Neutrophil (primary cell): ENCODE data around the gene RBCK1.

Experiments used
- H3K27ac ChIP-seq: fragments of 200-600 bp; sonication (generic); 2 replicates; pipeline ENCODE4 v1.5.1; 2016; ENCODE audit warnings: mild to moderate bottlenecking, moderate library complexity
- H3K27me3 ChIP-seq: fragments of 200-600 bp; sonication (generic); 2 replicates; pipeline ENCODE4 v1.6.0; 2016; ENCODE audit warnings: mild to moderate bottlenecking
- H3K36me3 ChIP-seq: fragments of 200-600 bp; sonication (generic); 2 replicates; pipeline ENCODE4 v1.5.1; 2017
- H3K4me1 ChIP-seq, 2 experiments: fragments of 200-600 bp in 1 of 2; sonication (generic) in 1 of 2; 1 replicate in 1 of 2; 2 replicates in 1 of 2; pipeline versions ENCODE4 v1.5.1 to v1.6.1; 2013 to 2016; ENCODE audit warnings: low read depth in 1 of 2, low read length in 1 of 2, mild to moderate bottlenecking in 1 of 2, moderate library complexity in 1 of 2; ENCODE audit not compliant: control insufficient read depth in 1 of 2, insufficient read depth in 1 of 2
- H3K4me3 ChIP-seq, 2 experiments: fragments of 200-600 bp in 1 of 2; sonication (generic) in 1 of 2; 1 replicate in 1 of 2; 2 replicates in 1 of 2; pipeline ENCODE4 v1.5.1; 2013 to 2016; ENCODE audit warnings: low read depth in 1 of 2, low read length in 1 of 2, mild to moderate bottlenecking in 1 of 2, moderate library complexity in 1 of 2
- H3K9me3 ChIP-seq: fragments of 200-600 bp; sonication (generic); 2 replicates; pipeline ENCODE4 v1.5.1; 2016
- TF ChIP-seq, protein P1 (sequence below): fragments of 200-600 bp; sonication (generic); IDR thresholded peaks from 2 replicates; pipeline ENCODE4 v1.5.1; 2016; ENCODE audit warnings: antibody characterized with exemption

Gene RBCK1

DNA sequence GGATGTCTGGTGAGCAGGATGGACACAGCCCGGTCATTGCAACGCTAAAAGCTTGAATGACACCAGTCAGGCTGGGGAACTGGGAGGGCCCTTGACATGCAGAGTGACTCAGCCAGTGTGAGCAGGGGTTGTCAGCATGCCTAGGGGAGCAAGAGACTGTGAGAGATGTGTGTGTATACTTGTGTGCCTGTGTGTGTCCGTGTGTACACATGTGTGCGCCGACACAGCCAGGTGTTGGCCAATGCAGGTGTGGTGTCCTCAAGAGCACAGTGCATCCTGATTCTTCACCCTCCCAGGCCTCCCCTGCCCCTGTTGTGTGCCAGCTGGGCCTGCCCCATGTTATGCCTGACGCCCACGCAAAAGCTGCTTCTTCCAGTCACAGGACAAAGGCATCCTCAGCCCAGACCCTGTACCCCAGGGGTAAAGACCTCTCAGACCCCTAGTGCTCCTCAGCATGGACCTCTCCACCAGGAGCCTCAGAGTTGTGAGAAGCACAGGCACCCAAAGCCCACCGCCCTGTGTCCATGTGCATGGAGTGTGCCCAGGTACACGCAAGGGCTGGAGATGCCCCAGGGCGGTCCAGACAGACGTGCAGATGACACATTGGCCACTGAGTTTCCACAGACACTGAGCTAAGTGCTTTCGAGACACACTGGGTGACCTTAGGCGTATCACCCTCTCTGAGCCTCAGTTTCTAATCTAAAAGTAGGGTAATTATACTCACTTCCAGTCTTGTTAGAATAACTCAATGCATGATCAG is 44.6 kb upstream of the RBCK1 start:
- H3K27me3 ChIP-seq, result no peaks in the 10 kb centered on the region
- TF ChIP-seq, protein P1, sequence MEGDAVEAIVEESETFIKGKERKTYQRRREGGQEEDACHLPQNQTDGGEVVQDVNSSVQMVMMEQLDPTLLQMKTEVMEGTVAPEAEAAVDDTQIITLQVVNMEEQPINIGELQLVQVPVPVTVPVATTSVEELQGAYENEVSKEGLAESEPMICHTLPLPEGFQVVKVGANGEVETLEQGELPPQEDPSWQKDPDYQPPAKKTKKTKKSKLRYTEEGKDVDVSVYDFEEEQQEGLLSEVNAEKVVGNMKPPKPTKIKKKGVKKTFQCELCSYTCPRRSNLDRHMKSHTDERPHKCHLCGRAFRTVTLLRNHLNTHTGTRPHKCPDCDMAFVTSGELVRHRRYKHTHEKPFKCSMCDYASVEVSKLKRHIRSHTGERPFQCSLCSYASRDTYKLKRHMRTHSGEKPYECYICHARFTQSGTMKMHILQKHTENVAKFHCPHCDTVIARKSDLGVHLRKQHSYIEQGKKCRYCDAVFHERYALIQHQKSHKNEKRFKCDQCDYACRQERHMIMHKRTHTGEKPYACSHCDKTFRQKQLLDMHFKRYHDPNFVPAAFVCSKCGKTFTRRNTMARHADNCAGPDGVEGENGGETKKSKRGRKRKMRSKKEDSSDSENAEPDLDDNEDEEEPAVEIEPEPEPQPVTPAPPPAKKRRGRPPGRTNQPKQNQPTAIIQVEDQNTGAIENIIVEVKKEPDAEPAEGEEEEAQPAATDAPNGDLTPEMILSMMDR, result no peak
- H3K4me3 ChIP-seq, result no peak overlapping the region
- no peaks in the 10 kb centered on the region for H3K36me3 ChIP-seq
- peak overlapping the region; percentile 62 for H3K27ac ChIP-seq
- peaks cover 29 to 50% of the 10 kb centered on the region in 2 experiments for H3K4me1 ChIP-seq
- H3K9me3 ChIP-seq, result no peaks in the 10 kb centered on the region

- Histone ChIP-seq H3K36me3 (no peaks in the 10 kb centered on the region), H3K27me3 (no peaks in the 10 kb centered on the region), H3K4me3 (no peak overlapping the region), H3K9me3 (no peaks in the 10 kb centered on the region), H3K4me1 (peaks cover 35 to 58% of the 10 kb centered on the region in 2 experiments), H3K27ac (peak overlapping the region; percentile 56)
- TF ChIP-seq, protein P1, result no peak
Observed at GRCh38 chr20:364905-365794, 42.9 kb upstream of the RBCK1 start.

GRCh38 chr20:366041-366718 is 41.9 kb upstream of the RBCK1 start:
- Histone ChIP-seq H3K27me3 (no peaks in the 10 kb centered on the region), H3K27ac (no peak overlapping the region), H3K4me3 (no peak overlapping the region), H3K9me3 (no peaks in the 10 kb centered on the region), H3K36me3 (no peaks in the 10 kb centered on the region), H3K4me1 (peaks cover 36 to 67% of the 10 kb centered on the region in 2 experiments)
- TF ChIP-seq, protein P1, result no peak

- no peak overlapping the region for H3K4me3 ChIP-seq
Observed at GRCh38 chr20:366719-367485, 41.2 kb upstream of the RBCK1 start.

More at GRCh38 chr20:366719-367485, 41.2 kb upstream of the RBCK1 start:
- Histone ChIP-seq H3K36me3 (no peaks in the 10 kb centered on the region), H3K9me3 (no peaks in the 10 kb centered on the region), H3K4me1 (peaks cover 42 to 71% of the 10 kb centered on the region in 2 experiments), H3K27ac (peak overlapping the region; percentile 70), H3K27me3 (no peaks in the 10 kb centered on the region)
- TF ChIP-seq, protein P1, result no peak
